ENCODE results near the gene PCNT. TPM values are rescaled to one million over a fixed set of nuclear protein-coding genes. Genes with fewer than 3 reads are reported as not detected.

Gene PCNT
- total and polyA plus RNA-seq, 2 of the 4 experiments (the other 2 are of a cell fraction) = 10.0 to 19.4 TPM

DNA sequence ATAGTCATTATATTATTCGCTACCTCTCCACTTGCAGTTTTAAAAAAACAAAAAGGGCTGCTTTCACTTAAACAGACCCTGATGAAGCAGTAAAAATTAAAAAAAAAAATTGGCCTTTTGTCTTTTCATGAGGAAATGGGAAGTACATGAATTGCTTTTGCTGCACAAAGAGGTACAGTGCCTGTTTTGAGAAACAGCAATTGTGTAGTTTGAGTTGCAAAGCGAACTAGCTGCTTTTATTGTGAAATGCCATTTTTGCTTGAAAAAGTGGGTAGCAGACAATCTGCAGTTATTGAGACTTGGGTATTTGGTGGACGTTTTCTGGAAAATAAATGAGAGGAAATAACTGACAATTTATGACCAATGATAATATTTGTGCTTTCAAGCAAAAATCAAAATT lies 141.7 kb downstream of the PCNT start:
- no peak overlapping the region for H2AK9ac ChIP-seq (replicated peaks; ENCODE audit: low read depth, low read length, poor library complexity)
- no peak overlapping the region for H3K23ac ChIP-seq (ENCODE audit: low read depth, low read length)
- no peak overlapping the region for H2AK5ac ChIP-seq (ENCODE audit: low read depth, low read length)
- in situ Hi-C loops (cut with MboI; ENCODE audit: low sequenced_read_pairs) = no loop called here
- CTCF ChIA-PET = no interaction called here
- no peak overlapping the region for H2AFZ ChIP-seq (replicated peaks; ENCODE audit: low read length, poor library complexity)
- H3K4me2 ChIP-seq (ENCODE audit: low read depth, low read length) = no peak overlapping the region
- DNase-seq (no peak), ATAC-seq (ENCODE audit: low read depth) (no peak)
- H3K9me3 ChIP-seq (ENCODE audit: control insufficient read depth, insufficient read depth, low read length) = no peaks in the 10 kb centered on the region
- H3K4me1 ChIP-seq (ENCODE audit: control insufficient read depth, insufficient read depth, low read length) = no peaks in the 10 kb centered on the region
- H3K4ac ChIP-seq (ENCODE audit: low read depth, low read length) = no peak overlapping the region
- POLR2A ChIA-PET (ENCODE audit: unreplicated experiment) = no interaction called here
- BruUV-seq (replicated peaks) = no TSS peak
- H3K79me1 ChIP-seq (ENCODE audit: low read depth in 1 of 2, low read length in 2 of 2) = peaks cover 14 to 58% of the 10 kb centered on the region in 2 experiments
- H4K8ac ChIP-seq (ENCODE audit: low read depth in 2 of 2, low read length in 2 of 2) = no peak overlapping the region
- H3K4me3 ChIP-seq (ENCODE audit: insufficient read depth, low read depth, low read length) = no peak overlapping the region
- dilution Hi-C loops (cut with HindIII; ENCODE audit: low sequenced_read_pairs, unreplicated experiment) = no loop called here
- H2BK5ac ChIP-seq (ENCODE audit: low read depth, low read length, poor library complexity, severe bottlenecking) = no peak overlapping the region
- no peak overlapping the region for H4K5ac ChIP-seq (ENCODE audit: low read depth, low read length)
- H3K9me1 ChIP-seq (ENCODE audit: insufficient read depth, low read length) = peaks cover 14% of the 10 kb centered on the region; the same call in 1 of the 2 replicates
- H2BK120ac ChIP-seq (ENCODE audit: low read depth, low read length) = no peak overlapping the region
- H4K91ac ChIP-seq (ENCODE audit: insufficient read depth, low read depth, low read length) = no peak overlapping the region
- TF ChIP-seq, protein P1, sequence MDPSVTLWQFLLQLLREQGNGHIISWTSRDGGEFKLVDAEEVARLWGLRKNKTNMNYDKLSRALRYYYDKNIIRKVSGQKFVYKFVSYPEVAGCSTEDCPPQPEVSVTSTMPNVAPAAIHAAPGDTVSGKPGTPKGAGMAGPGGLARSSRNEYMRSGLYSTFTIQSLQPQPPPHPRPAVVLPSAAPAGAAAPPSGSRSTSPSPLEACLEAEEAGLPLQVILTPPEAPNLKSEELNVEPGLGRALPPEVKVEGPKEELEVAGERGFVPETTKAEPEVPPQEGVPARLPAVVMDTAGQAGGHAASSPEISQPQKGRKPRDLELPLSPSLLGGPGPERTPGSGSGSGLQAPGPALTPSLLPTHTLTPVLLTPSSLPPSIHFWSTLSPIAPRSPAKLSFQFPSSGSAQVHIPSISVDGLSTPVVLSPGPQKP (IDR thresholded peaks at IDR 0.05; ENCODE audit: borderline replicate concordance, low read depth, low read length) = no peak
- TF ChIP-seq USF2 (IDR thresholded peaks at IDR 0.05; ENCODE audit: low read depth, low read length) (no peak), RFX5 (IDR thresholded peaks at IDR 0.05; ENCODE audit: low read depth, low read length) (no peak), POLR2A (IDR thresholded peaks at IDR 0.05; ENCODE audit: low read depth, low read length) (no peak), MXI1 (IDR thresholded peaks at IDR 0.05; ENCODE audit: borderline replicate concordance, low read depth, low read length) (no peak), NFE2L2 (IDR thresholded peaks at IDR 0.05; ENCODE audit: low read depth, low read length) (no peak), SMC3 (IDR thresholded peaks at IDR 0.05; ENCODE audit: low read depth, low read length) (no peak), CHD1 (IDR thresholded peaks at IDR 0.05; ENCODE audit: low read depth, low read length) (no peak), FOS (IDR thresholded peaks at IDR 0.05; ENCODE audit: low read depth, low read length) (no peak), MAFK (IDR thresholded peaks at IDR 0.05; ENCODE audit: low read depth, low read length) (no peak), CEBPB (IDR thresholded peaks at IDR 0.05; ENCODE audit: low read depth, low read length) (no peak)
- no peak overlapping the region for H3K27ac ChIP-seq (ENCODE audit: insufficient read depth, low read length)
- H2BK20ac ChIP-seq (ENCODE audit: low read depth, low read length) = no peak overlapping the region
- WGBS, 2 experiments (ENCODE audit: extremely low coverage in 2 of 2, insufficient read length in 1 of 2) = no CpG with 5 or more reads among the region's 3 CpGs
- H3K36me3 ChIP-seq (ENCODE audit: control insufficient read depth, insufficient read depth, low read length) = peaks cover 6% of the 10 kb centered on the region
- H3K27me3 ChIP-seq (ENCODE audit: control insufficient read depth, insufficient read depth, low read length) = no peaks in the 10 kb centered on the region
- H4K20me1 ChIP-seq (ENCODE audit: insufficient read depth, low read length) = peaks cover 5% of the 10 kb centered on the region
- H3K14ac ChIP-seq (replicated peaks; ENCODE audit: low read depth, low read length) = no peak overlapping the region
- intact Hi-C loops (cut with micrococcal nuclease) = no loop called here
- no peak overlapping the region for H3K56ac ChIP-seq (ENCODE audit: extremely low read depth, insufficient read depth, low read length)
- no peak overlapping the region for H3K9ac ChIP-seq (ENCODE audit: low read depth, low read length)
- H2BK15ac ChIP-seq (ENCODE audit: low read depth, low read length) = no peak overlapping the region
- no peak overlapping the region for H3K18ac ChIP-seq (ENCODE audit: low read depth, low read length)
